Activated CD8-positive, alpha-beta memory T cell treated with anti-CD3 and anti-CD28 coated beads, Interleukin-2, amount 50 U/mL, for 1 hour (primary cell): ENCODE data around the gene WASHC3.
"Not testable (repeated sequence)": the region's sequence is repeated elsewhere in the genome, so short reads cannot be mapped to it uniquely, and the experiment has no call there.

Experiments
- DNase-seq: peaks from one replicate; pipeline ENCODE4 v3.0.0-alpha.2; 2020; ENCODE audit errors: extremely low read depth

WASHC3 gene

GRCh38 chr12:102061560-102062418, at the start of gene WASHC3:
Gene WASHC3, minus strand, starts transcription at chr12:102061991. Its CDS starts 29 bp downstream, at chr12:102061962.
- DNase-seq, result peak; percentile 86

DNA sequence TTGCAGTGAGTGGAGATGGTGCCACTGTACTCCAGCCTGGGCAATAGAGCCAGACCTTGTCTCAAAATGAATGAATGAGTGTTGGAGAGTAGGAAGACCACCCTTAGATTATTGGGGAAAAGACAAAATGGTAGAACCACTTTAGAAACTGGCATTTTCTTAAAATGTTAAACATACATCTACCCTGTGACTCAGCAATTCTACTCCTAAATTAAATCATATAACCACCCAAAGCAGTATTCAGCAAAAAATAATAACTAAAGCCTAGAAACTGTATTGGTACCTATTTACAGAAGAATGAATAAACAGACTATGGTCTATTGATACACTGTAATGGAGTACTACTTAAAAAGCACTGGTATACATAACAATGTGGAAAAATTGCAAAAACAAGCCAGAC, 49.0 kb upstream of the WASHC3 start:
- no peak for DNase-seq

DNA sequence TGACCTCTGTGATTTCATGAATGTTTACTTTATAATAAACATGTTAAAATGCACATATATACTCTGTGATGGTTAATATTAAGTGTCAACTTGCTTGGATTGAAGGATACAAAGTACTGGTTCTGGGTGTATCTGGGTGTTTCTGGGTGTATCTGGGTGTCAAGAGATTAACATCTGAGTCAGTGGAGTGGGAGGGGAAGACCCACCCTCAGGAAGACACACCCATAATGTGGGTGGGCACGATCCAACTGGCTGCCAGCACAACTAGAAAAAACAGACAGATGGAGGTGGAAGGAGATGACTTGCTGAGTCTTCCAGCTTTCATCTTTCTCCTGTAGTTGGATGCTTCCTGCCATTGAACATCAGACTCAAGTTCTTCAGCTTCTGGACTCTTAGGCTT, 46.2 kb upstream of the WASHC3 start:
- DNase-seq, result no peak

DNA sequence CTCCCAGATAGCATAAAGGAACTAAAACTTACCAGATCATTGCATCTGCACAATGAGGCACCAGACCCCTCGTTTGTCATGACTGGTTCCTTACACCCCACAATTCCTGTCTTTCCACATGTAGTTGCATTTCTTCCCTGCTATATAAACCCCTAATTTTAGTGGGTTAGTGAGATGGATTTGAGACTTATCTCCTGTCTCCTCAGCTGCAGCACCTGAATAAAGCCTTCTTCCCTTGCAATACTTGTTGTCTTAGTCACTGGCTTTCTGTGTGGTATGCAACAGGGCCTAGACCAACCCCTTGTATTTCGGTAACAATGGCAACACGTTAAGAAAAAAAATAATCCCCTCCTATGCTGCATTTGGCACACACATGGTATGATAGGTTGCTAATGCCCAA, 45.1 kb upstream of the WASHC3 start:
- no peak for DNase-seq

DNA sequence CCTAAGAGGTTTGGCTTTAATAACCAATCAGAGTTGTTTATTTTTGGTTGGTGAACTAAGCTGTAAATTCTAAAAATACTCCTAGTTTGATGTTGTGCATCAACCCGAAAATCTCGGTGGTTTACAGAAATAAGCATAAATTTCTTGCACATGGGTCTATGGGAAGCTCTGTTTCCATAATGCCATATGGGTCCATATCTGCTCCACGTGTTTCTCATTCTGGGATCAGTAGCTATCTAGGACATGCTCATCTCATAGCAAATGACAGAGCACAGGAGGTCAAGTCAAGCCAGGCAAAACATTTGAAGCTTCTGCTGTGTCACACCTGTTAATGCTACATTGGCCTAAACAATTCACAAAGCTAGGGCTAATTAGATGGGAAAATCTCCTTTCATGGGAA, 35.1 kb upstream of the WASHC3 start:
- no peak for DNase-seq

- no peak for DNase-seq
These were observed 34.0 kb upstream of the WASHC3 start for GRCh38 chr12:102095677-102096263.

DNA sequence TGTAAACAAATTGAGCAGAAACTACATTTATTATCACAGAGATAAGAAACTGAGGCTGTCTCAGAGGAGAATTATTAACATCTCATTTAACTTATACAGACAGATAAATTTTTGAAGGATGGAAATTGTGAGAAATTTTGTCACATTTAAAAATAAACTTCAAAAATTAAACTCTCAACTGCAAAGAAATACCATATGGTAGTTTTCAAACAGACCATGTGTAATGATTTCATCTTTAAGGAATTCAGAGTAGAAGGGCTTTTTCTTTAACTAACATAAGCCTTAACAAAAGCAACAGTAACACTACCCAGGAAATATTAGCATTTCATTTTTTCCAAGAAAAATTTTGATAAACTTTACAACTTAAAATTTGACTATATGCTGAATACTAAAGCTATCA, 31.5 kb upstream of the WASHC3 start:
- DNase-seq, result no peak

- DNase-seq, result not testable (repeated sequence)
These were observed 27.5 kb upstream of the WASHC3 start for GRCh38 chr12:102089228-102089835.

- DNase-seq, result no peak
These were observed 19.1 kb upstream of the WASHC3 start for GRCh38 chr12:102080842-102081241.

- DNase-seq, result not testable (repeated sequence)
These were observed 10.3 kb upstream of the WASHC3 start for GRCh38 chr12:102072092-102072491.

DNA sequence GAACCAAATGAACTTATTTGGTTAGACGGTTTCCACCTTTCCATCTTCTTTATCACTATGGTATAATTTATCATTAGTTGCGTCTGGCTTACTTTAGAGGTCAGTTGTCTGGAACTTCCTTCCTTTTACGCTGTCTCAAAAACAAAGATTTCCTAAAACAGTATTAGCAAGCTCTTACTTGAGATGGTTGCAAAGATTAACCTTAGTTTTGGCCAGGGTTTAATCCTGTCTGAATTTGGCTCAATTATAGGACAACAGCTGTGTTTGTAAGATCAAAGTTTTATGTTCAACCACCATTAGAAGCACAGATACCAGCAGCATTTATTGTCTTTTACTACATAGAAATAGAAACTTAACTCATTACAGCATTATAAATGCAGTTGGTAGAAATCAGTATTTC, 7.9 kb upstream of the WASHC3 start:
- DNase-seq, result no peak

- DNase-seq, result no peak
These were observed 5.9 kb upstream of the WASHC3 start for GRCh38 chr12:102067574-102068258.

DNA sequence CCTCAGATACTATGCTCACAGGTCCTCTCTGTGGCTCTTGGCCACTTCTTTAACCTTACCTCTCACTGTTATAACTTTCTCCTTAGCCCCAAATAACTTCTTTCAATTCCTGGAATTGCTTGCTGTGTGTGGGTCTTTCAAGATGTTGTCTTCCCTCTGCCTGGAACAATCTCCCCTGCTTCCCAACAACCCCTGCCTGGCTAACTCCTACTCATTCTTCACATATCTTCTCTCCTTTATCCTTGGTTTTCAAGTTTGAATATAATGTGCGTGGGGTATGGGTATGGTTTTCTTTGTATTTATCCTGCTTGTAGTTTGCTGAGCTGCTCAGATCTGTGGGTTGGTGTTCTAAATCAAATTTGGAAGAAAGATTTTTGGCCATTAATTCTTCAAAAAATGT, 2.7 kb upstream of the WASHC3 start:
- no peak for DNase-seq

- no peak for DNase-seq
These were observed 1.3 kb upstream of the WASHC3 start for GRCh38 chr12:102063069-102063468.

DNA sequence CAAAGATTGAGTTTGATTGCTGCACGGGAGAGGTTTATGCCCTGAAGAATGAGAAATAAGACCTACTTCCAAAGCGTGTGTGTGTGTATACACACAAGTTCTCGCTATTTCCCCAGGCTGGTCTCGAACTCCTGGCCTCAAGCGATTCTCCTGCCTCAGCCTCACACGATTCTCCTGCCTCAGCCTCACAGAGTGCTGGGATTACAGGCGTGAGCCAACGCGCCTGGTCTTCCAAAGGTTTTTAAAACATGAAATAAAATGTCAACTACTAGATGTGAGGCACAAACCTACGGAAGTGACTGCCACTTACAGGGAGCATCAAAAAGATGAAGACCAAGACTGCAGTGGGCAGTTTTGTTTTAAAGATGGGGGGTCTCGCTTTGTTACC, 622 bp upstream of the WASHC3 start:
- DNase-seq, result no peak

- DNase-seq, result no peak
These were observed 663 bp downstream of the WASHC3 start for GRCh38 chr12:102061096-102061559.

DNA sequence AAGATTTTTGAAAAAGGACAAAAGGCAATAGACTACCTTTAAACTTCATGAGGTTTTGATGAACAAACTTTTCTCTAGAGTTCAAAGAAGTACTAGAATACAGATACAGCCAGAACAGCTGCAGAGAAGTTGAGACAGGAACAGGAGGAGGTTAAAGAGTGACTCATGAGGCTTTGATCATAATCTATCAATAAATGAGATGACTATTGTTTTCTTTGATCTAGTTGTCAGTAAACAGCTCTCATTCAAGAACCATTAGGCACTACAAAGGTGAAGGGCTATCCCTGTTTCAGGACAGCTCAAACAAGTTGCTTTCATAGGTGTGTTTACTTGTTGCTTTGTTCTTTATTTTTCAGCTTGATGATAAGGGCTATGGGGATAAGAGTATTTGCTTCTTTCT, 2.4 kb downstream of the WASHC3 start:
- DNase-seq, result no peak

GRCh38 chr12:102054345-102054744, 7.4 kb downstream of the WASHC3 start:
- DNase-seq, result no peak

DNA sequence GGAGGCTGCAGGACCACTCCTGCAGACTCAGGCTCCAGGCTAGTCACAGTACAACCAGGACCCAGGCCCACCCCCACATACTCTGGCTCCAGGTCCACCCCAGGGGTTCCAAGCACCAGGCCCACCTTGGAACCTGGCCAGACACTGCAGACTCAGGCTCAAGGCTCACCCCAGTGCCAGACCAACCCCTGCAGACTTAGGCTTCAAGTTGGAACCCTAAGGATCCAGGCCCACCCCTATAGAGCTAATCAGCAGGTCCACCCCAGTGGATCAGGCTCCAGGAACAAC, 8.8 kb downstream of the WASHC3 start:
- DNase-seq, result no peak

- no peak for DNase-seq
These were observed 9.4 kb downstream of the WASHC3 start for GRCh38 chr12:102052192-102053061.

DNA sequence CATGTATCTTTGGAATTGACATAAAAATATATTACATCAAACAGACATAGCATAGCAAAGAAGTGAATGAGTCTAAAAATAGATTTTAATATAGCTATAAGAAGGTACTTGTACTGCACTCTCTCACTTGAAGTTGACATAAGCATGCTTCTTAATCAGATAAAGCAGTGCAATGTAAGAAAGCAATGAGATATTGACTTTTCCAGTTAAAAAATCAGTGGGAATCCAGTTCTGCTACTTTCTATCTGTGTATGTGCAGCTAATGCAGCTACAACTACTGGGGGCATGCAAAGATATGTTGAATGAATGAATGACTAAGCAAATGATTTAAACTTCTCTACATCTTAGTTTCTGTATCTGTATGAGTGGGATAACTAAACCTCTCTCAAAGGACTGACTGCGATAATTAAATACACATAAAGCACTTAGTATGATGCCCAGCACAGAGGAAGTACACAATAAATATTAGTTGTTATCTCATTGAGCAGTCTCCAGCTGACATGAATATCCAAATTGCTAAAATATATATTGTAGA, 10.3 kb downstream of the WASHC3 start:
- DNase-seq, result no peak
